GM13976 (cell line): Measurements from ENCODE around the gene RTCA.
"Not testable (repeated sequence)": the region's sequence is repeated elsewhere in the genome, so short reads cannot be mapped to it uniquely, and the experiment has no call there.

Experiments
- DNase-seq: peaks from one replicate; pipeline ENCODE4 v3.0.0; 2012; ENCODE audit warnings: low spot score
- CTCF ChIP-seq: IDR thresholded peaks from 2 replicates; pipeline ENCODE4 v1.5.1; 2012; ENCODE audit warnings: borderline replicate concordance, mild to moderate bottlenecking; ENCODE audit not compliant: insufficient read depth; ENCODE audit errors: extremely low read depth, missing control alignments, control extremely low read depth
- in situ Hi-C: fragments of 300-500 bp; cut with MboI; formaldehyde crosslinking; loops from one replicate; pipeline ENCODE4 v1.12.0; 2022; ENCODE audit warnings: low sequenced_read_pairs, mixed read lengths, inconsistent platforms; ENCODE audit not compliant: unreplicated experiment

RTCA gene

GRCh38 chr1:100230765-100231164, 35.3 kb upstream of the RTCA start:
- in situ Hi-C loops, result no loop called here
- TF ChIP-seq CTCF, result no peak
- no peak for DNase-seq

GRCh38 chr1:100231721-100232120, 34.3 kb upstream of the RTCA start:
- no peak for TF ChIP-seq CTCF
- DNase-seq, result no peak
- in situ Hi-C loops, result no loop called here

GRCh38 chr1:100232156-100232555, 33.9 kb upstream of the RTCA start:
- DNase-seq, result no peak
- in situ Hi-C loops, result no loop called here
- no peak for TF ChIP-seq CTCF

GRCh38 chr1:100233566-100233965, 32.5 kb upstream of the RTCA start:
- in situ Hi-C loops, DNase-seq: not testable (repeated sequence)

- DNase-seq, result no peak
- in situ Hi-C loops, result no loop called here
- TF ChIP-seq CTCF, result no peak
Measured at GRCh38 chr1:100234432-100234831, 31.6 kb upstream of the RTCA start.

- no peak for DNase-seq
- in situ Hi-C loops, result no loop called here
- TF ChIP-seq CTCF, result no peak
Measured at GRCh38 chr1:100237091-100237490, 28.9 kb upstream of the RTCA start.

- in situ Hi-C loops, result no loop called here
- no peak for TF ChIP-seq CTCF
- DNase-seq, result no peak
Measured at GRCh38 chr1:100239961-100240360, 26.1 kb upstream of the RTCA start.
